Activated CD8-positive, alpha-beta memory T cell treated with anti-CD3 and anti-CD28 coated beads for 36 hours (primary cell): Measurements from ENCODE around the gene UBE2B. TPM values are rescaled to one million over a fixed set of nuclear protein-coding genes. Genes with fewer than 3 reads are reported as not detected.
"Not testable (repeated sequence)": the region's sequence is repeated elsewhere in the genome, so short reads cannot be mapped to it uniquely, and the experiment has no call there.

Experiments used
- CTCF ChIA-PET: fragments of 350-600 bp; sonication (Branson Sonifier 250); formaldehyde crosslinking; loops from one replicate; lab custom pipeline; 2021; ENCODE audit warnings: antibody characterized with exemption; lab: Charles Lee
- POLR2A ChIA-PET: fragments of 350-600 bp; sonication (Branson Sonifier 250); formaldehyde crosslinking; loops from one replicate; lab custom pipeline; 2021; ENCODE audit warnings: antibody characterized with exemption; lab: Charles Lee
- total RNA-seq, 2 experiments: library from RNA; stranded (reverse); gene quantifications; one replicate each; pipeline ENCODE4 v1.2.3, GENCODE V29; 2021

Gene UBE2B
- total RNA-seq, 2 experiments from 2014 or later = 98.2 to 102 TPM

GRCh38 chr5:134392301-134392700 lies 20.9 kb downstream of the UBE2B start:
- CTCF ChIA-PET = interaction anchor here (1.8 kb wide), 1 partner anchor 19 kb away, joined by 5 read pairs; the partner anchor contains the start of gene CDKN2AIPNL
- POLR2A ChIA-PET = interaction anchor here (1.1 kb wide), 1 partner anchor 19 kb away, joined by 3 read pairs; the partner anchor contains the start of gene CDKN2AIPNL

- POLR2A ChIA-PET = no interaction called here
These were observed 23.6 kb downstream of the UBE2B start for GRCh38 chr5:134394932-134395331.

GRCh38 chr5:134396274-134396673 lies 24.9 kb downstream of the UBE2B start:
- CTCF ChIA-PET = interaction anchor here (1.0 to 2.4 kb wide), 2 partner anchors 15 to 16 kb away, joined by 3 to 7 read pairs; partner anchors contain the start of gene CDKN2AIPNL
- POLR2A ChIA-PET = no interaction called here

More at GRCh38 chr5:134394932-134395331, 23.6 kb downstream of the UBE2B start:
- CTCF ChIA-PET = no interaction called here

- ChIA-PET CTCF (interaction anchor here (2.4 kb wide), 1 partner anchor 14 kb away, joined by 7 read pairs; the partner anchor contains the start of gene CDKN2AIPNL), POLR2A (no interaction called here)
These were observed 25.8 kb downstream of the UBE2B start for GRCh38 chr5:134397196-134397595.

GRCh38 chr5:134398609-134399155 lies 27.3 kb downstream of the UBE2B start:
- ChIA-PET POLR2A (no interaction called here), CTCF (interaction anchor here (2.4 kb wide), 1 partner anchor 13 kb away, joined by 7 read pairs; the partner anchor contains the start of gene CDKN2AIPNL)

- ChIA-PET POLR2A (no interaction called here), CTCF (no interaction called here)
These were observed 32.6 kb downstream of the UBE2B start for GRCh38 chr5:134403951-134404350.

- ChIA-PET POLR2A (no interaction called here), CTCF (interaction anchor here (0.7 to 1.5 kb wide), 2 partner anchors 121 to 188 kb away, joined by 3 read pairs; no protein-coding TSS in a partner anchor)
These were observed 35.0 kb downstream of the UBE2B start for GRCh38 chr5:134406390-134406789.

- POLR2A ChIA-PET = interaction anchor here (0.6 kb wide), 1 partner anchor 115 kb away, joined by 8 read pairs; no protein-coding TSS in a partner anchor
- CTCF ChIA-PET = no interaction called here
These were observed 38.0 kb downstream of the UBE2B start for GRCh38 chr5:134409321-134409720.

GRCh38 chr5:134410822-134411221 lies 39.5 kb downstream of the UBE2B start:
- CTCF ChIA-PET = interaction anchor here (0.8 to 2.9 kb wide), 15 partner anchors 13 to 233 kb away, joined by 3 to 21 read pairs (median 5); partner anchors contain the start of genes JADE2 and SKP1
- POLR2A ChIA-PET = interaction anchor here (0.7 to 1.5 kb wide), 4 partner anchors 19 to 115 kb away, joined by 3 to 8 read pairs (median 4); partner anchors contain the start of genes JADE2 and UBE2B

- POLR2A ChIA-PET = interaction anchor here (0.7 to 1.5 kb wide), 7 partner anchors 19 to 145 kb away, joined by 3 to 8 read pairs (median 4); partner anchors contain the start of genes JADE2 and UBE2B
- CTCF ChIA-PET = interaction anchor here (0.8 to 2.9 kb wide), 20 partner anchors 11 to 234 kb away, joined by 3 to 21 read pairs (median 5); partner anchors contain the start of genes JADE2 and SKP1
These were observed 39.8 kb downstream of the UBE2B start for GRCh38 chr5:134411228-134411545.

- CTCF ChIA-PET = interaction anchor here (0.6 to 2.9 kb wide), 22 partner anchors 10 to 234 kb away, joined by 3 to 21 read pairs (median 4); partner anchors contain the start of genes JADE2 and SKP1
- POLR2A ChIA-PET = interaction anchor here (0.6 to 1.5 kb wide), 10 partner anchors 20 to 286 kb away, joined by 3 to 8 read pairs (median 4); partner anchors contain the start of genes JADE2 and UBE2B
These were observed 40.3 kb downstream of the UBE2B start, which contains the start of gene CDKN2AIPNL for GRCh38 chr5:134411546-134412266. TSS of gene CDKN2AIPNL (minus strand) at chr5:134411881. CDS start at chr5:134411854, 27 bp downstream.

GRCh38 chr5:134413046-134413445 lies 41.7 kb downstream of the UBE2B start:
- CTCF ChIA-PET = interaction anchor here (1.3 kb wide), 1 partner anchor 15 kb away, joined by 3 read pairs; no protein-coding TSS in a partner anchor

GRCh38 chr5:134417707-134418106 lies 46.3 kb downstream of the UBE2B start:
- CTCF ChIA-PET = interaction anchor here (0.6 to 0.8 kb wide), 2 partner anchors 161 to 339 kb away, joined by 3 to 4 read pairs; no protein-coding TSS in a partner anchor
- POLR2A ChIA-PET = interaction anchor here (0.6 kb wide), 1 partner anchor 179 kb away, joined by 11 read pairs; no protein-coding TSS in a partner anchor

More at GRCh38 chr5:134413046-134413445, 41.7 kb downstream of the UBE2B start:
- POLR2A ChIA-PET = interaction anchor here (1.0 kb wide), 1 partner anchor 112 kb away, joined by 4 read pairs; no protein-coding TSS in a partner anchor

- ChIA-PET POLR2A (no interaction called here), CTCF (interaction anchor here (1.5 kb wide), 1 partner anchor 9 kb away, joined by 4 read pairs; no protein-coding TSS in a partner anchor)
These were observed 47.6 kb downstream of the UBE2B start for GRCh38 chr5:134418958-134419357.

- CTCF ChIA-PET = interaction anchor here (1.5 kb wide), 1 partner anchor 8 kb away, joined by 4 read pairs; no protein-coding TSS in a partner anchor
- POLR2A ChIA-PET = no interaction called here
These were observed 49.0 kb downstream of the UBE2B start for GRCh38 chr5:134420343-134420742.

GRCh38 chr5:134421038-134421437 lies 49.7 kb downstream of the UBE2B start:
- CTCF ChIA-PET, POLR2A ChIA-PET: not testable (repeated sequence)

GRCh38 chr5:134422791-134423365 lies 51.5 kb downstream of the UBE2B start:
- CTCF ChIA-PET = interaction anchor here (1.3 kb wide), 1 partner anchor 11 kb away, joined by 4 read pairs; the partner anchor contains the start of gene CDKN2AIPNL
- POLR2A ChIA-PET = no interaction called here

- CTCF ChIA-PET = no interaction called here
- POLR2A ChIA-PET = no interaction called here
These were observed 52.0 kb downstream of the UBE2B start for GRCh38 chr5:134423376-134423775.
